ENCODE measurements around the gene SNURF. TPM values are rescaled to one million over a fixed set of nuclear protein-coding genes. Genes with fewer than 3 reads are reported as not detected.
"Not testable (repeated sequence)": the region's sequence is repeated elsewhere in the genome, so short reads cannot be mapped to it uniquely, and the experiment has no call there.

Gene SNURF
- total RNA-seq, 2 donors from 2014 or later, result 0.82 to 3.7 TPM

- intact Hi-C loops (cut with DNase I, micrococcal nuclease), result no loop called here
- ATAC-seq (no peak), DNase-seq (no peak)
Observed at GRCh38 chr15:24962880-24963279, 8.1 kb downstream of the SNURF start.

GRCh38 chr15:24966364-24967103 is 11.7 kb downstream of the SNURF start:
- no peak for ATAC-seq
- intact Hi-C loops (cut with DNase I, micrococcal nuclease), result no loop called here

GRCh38 chr15:24971052-24971451 is 16.3 kb downstream of the SNURF start:
- intact Hi-C loops (cut with DNase I, micrococcal nuclease), result no loop called here
- no peak for DNase-seq
- no peak for ATAC-seq

More at GRCh38 chr15:24966364-24967103, 11.7 kb downstream of the SNURF start:
- no peak for DNase-seq

- DNase-seq (no peak), ATAC-seq (no peak)
- intact Hi-C loops (cut with DNase I, micrococcal nuclease), result no loop called here
Observed at GRCh38 chr15:24971772-24972171, 17.0 kb downstream of the SNURF start.

GRCh38 chr15:24972707-24973106 is 17.9 kb downstream of the SNURF start:
- DNase-seq; intact Hi-C loops (cut with DNase I, micrococcal nuclease); ATAC-seq: not testable (repeated sequence)

- ATAC-seq (no peak), DNase-seq (no peak)
- intact Hi-C loops (cut with DNase I, micrococcal nuclease), result no loop called here
Observed at GRCh38 chr15:24976932-24977331, 22.1 kb downstream of the SNURF start.

- intact Hi-C loops (cut with DNase I, micrococcal nuclease), result no loop called here
- DNase-seq (no peak), ATAC-seq (no peak)
Observed at GRCh38 chr15:24977686-24978085, 22.9 kb downstream of the SNURF start.

- intact Hi-C loops (cut with DNase I, micrococcal nuclease), result loop anchor here in 1 of 2 donors (10.0 kb wide), 1 partner anchor 110 kb away; no protein-coding TSS in a partner anchor
- ATAC-seq (no peak), DNase-seq (no peak)
Observed at GRCh38 chr15:24985224-24985623, 30.4 kb downstream of the SNURF start.

GRCh38 chr15:24986653-24987052 is 31.9 kb downstream of the SNURF start:
- DNase-seq, result no peak
- intact Hi-C loops (cut with DNase I, micrococcal nuclease), result loop anchor here in 1 of 2 donors (10.0 kb wide), 1 partner anchor 108 kb away; no protein-coding TSS in a partner anchor
- ATAC-seq, result no peak

Other genes starting within 250 kb of the SNURF start
- gene SNRPN, start within 50 bp of the SNURF start, total RNA-seq, result 10 to 100 TPM; 20.4 to 29.3 TPM

Data from left colon (tissue), 2 donors.